Measurements from ENCODE around the gene RNF168.

DNA sequence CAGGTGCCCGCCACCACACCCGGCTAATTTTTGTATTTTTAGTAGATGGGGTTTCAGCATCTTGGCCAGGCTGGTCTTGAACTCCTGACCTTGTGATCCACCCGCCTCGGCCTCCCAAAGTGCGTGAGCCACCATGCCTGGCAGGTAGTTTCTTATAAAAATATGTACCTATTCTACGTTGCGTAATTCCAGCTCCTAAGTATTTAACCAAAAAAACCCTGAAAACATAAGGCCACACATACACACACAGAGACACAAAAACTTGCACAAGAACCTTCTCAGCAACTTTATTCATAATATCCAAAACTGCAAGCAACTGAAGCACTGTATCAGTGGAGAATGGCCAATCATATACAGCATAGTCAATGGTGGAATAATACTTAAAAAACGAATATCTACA lies 5.3 kb downstream of the RNF168 start:
- TF ChIP-seq, protein P1, sequence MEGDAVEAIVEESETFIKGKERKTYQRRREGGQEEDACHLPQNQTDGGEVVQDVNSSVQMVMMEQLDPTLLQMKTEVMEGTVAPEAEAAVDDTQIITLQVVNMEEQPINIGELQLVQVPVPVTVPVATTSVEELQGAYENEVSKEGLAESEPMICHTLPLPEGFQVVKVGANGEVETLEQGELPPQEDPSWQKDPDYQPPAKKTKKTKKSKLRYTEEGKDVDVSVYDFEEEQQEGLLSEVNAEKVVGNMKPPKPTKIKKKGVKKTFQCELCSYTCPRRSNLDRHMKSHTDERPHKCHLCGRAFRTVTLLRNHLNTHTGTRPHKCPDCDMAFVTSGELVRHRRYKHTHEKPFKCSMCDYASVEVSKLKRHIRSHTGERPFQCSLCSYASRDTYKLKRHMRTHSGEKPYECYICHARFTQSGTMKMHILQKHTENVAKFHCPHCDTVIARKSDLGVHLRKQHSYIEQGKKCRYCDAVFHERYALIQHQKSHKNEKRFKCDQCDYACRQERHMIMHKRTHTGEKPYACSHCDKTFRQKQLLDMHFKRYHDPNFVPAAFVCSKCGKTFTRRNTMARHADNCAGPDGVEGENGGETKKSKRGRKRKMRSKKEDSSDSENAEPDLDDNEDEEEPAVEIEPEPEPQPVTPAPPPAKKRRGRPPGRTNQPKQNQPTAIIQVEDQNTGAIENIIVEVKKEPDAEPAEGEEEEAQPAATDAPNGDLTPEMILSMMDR (IDR thresholded peaks at IDR 0.05) = no peak
- no peak for TF ChIP-seq POLR2A (IDR thresholded peaks at IDR 0.05)
- no peak for TF ChIP-seq EP300 (IDR thresholded peaks at IDR 0.05)
- no peak for TF ChIP-seq POLR2AphosphoS5 (IDR thresholded peaks at IDR 0.05)
